HepG2 (cell line): ENCODE results near the gene GJB6. TPM values are rescaled to one million over a fixed set of nuclear protein-coding genes. Genes with fewer than 3 reads are reported as not detected.

ENCODE experiments used
- ATAC-seq: fragments of 200-7000 bp; cut with Tn5 transposase; 3 replicates; pipeline ENCODE4 v1.9.1; 2020; ENCODE audit warnings: mild to moderate bottlenecking, moderate library complexity
- BruUV-seq: library from RNA; stranded (reverse); fragments of 400-500 nt; replicated peaks from 2 replicates; lab custom pipeline; 2021; lab: Mats Ljungman, UMichigan
- CTCF ChIA-PET: fragments of 300-600 bp; formaldehyde crosslinking; extraction: SDS; loops from one replicate; lab custom pipeline; 2021; ENCODE audit warnings: low total read pairs, inconsistent platforms, low intra/inter-chr PET ratio; lab: Yijun Ruan, JAX
- POLR2A ChIA-PET: fragments of 350-600 bp; sonication (Branson Sonifier 250); formaldehyde crosslinking; loops from one replicate; lab custom pipeline; 2020; ENCODE audit warnings: antibody characterized with exemption, inconsistent platforms; lab: Yijun Ruan, JAX
- DNase-seq: peaks from one replicate; pipeline ENCODE4 v3.0.0-alpha.2; 2015; ENCODE audit warnings: low spot score
- FAIRE-seq: peaks from 3 replicates; lab custom pipeline; 2011; peaks lifted over from hg19 to GRCh38; lab: Jason Lieb, UNC
- H2AFZ ChIP-seq: one replicate; pipeline ENCODE4 v1.6.1; 2011; ENCODE audit warnings: low read length, inconsistent platforms
- H3K27ac ChIP-seq: fragments of 300-600 bp; 3 replicates; pipeline ENCODE4 v1.8.0; 2011; ENCODE audit warnings: mixed run types, mild to moderate bottlenecking, mixed read lengths, low read length, inconsistent platforms; ENCODE audit not compliant: insufficient read depth; ENCODE audit errors: extremely low read length
- H3K27me3 ChIP-seq, 2 experiments: fragments of 200-600 bp in 1 of 2; 2 replicates in 1 of 2; 3 replicates in 1 of 2; pipeline versions ENCODE4 v1.6.0 to v1.8.0; 2011; ENCODE audit warnings: low read length in 2 of 2, mild to moderate bottlenecking in 2 of 2, moderate library complexity in 2 of 2, inconsistent platforms in 1 of 2; ENCODE audit not compliant: insufficient read depth in 2 of 2, control insufficient read depth in 1 of 2
- H3K36me3 ChIP-seq, 2 experiments: fragments of 200-600 bp in 1 of 2; replicated peaks in 1 of 2; 2 replicates in 1 of 2; 3 replicates in 1 of 2; pipeline versions ENCODE4 v1.5.1 to v1.8.0; 2011; ENCODE audit warnings: low read length in 2 of 2, inconsistent platforms in 1 of 2; ENCODE audit not compliant: insufficient read depth in 2 of 2, control insufficient read depth in 1 of 2
- H3K4me1 ChIP-seq: 2 replicates; pipeline ENCODE4 v1.5.1; 2012; ENCODE audit warnings: low read length, inconsistent platforms; ENCODE audit not compliant: insufficient read depth
- H3K4me2 ChIP-seq: 2 replicates; pipeline ENCODE4 v1.6.0; 2011; ENCODE audit warnings: low read depth, low read length, inconsistent platforms
- H3K4me3 ChIP-seq, 3 experiments: fragments of 200-600 bp in 1 of 3; sonication (generic), shearing (Covaris generic) in 1 of 3; replicated peaks in 1 of 3; 2 replicates each; pipeline ENCODE4 v1.5.1; 2011 to 2016; ENCODE audit warnings: low read length in 3 of 3, inconsistent platforms in 2 of 3, low read depth in 2 of 3, mild to moderate bottlenecking in 2 of 3, control low read depth in 1 of 3, mixed read lengths in 1 of 3; ENCODE audit not compliant: insufficient read depth in 1 of 3
- H3K79me2 ChIP-seq: one replicate; pipeline ENCODE4 v1.6.1; 2011; ENCODE audit warnings: low read length, inconsistent platforms; ENCODE audit not compliant: insufficient read depth
- H3K9ac ChIP-seq: 2 replicates; pipeline ENCODE4 v1.6.0; 2011; ENCODE audit warnings: mild to moderate bottlenecking, low read depth, low read length, inconsistent platforms; ENCODE audit not compliant: insufficient read depth
- H3K9me3 ChIP-seq: 2 replicates; pipeline ENCODE4 v1.5.1; 2012; ENCODE audit warnings: mild to moderate bottlenecking, low read length
- H4K20me1 ChIP-seq: 2 replicates; pipeline ENCODE4 v1.6.0; 2011; ENCODE audit warnings: inconsistent platforms, mild to moderate bottlenecking, low read length, moderate library complexity; ENCODE audit not compliant: insufficient read depth
- HNF1A ChIP-seq, 2 experiments: sonication (generic) in 1 of 2; formaldehyde crosslinking in 1 of 2; IDR thresholded peaks; 2 replicates each; pipeline versions ENCODE4 v1.4.0 to v1.6.1; 2016 to 2020; ENCODE audit warnings: borderline replicate concordance in 1 of 2, low read depth in 1 of 2, mild to moderate bottlenecking in 1 of 2, missing genetic modification reagents in 1 of 2
- LCORL ChIP-seq, 2 experiments: fragments of 450-650 bp in 1 of 2; sonication (generic) in 1 of 2; formaldehyde crosslinking in 1 of 2; IDR thresholded peaks; 2 replicates each; pipeline versions ENCODE4 v1.5.0 to v1.6.1; 2017 to 2020; ENCODE audit warnings: antibody characterized with exemption in 1 of 2, missing genetic modification reagents in 1 of 2
- NFRKB ChIP-seq: fragments of 450-650 bp; IDR thresholded peaks from 2 replicates; pipeline ENCODE4 v1.6.1; 2017
- SMYD3 ChIP-seq: sonication (generic); formaldehyde crosslinking; IDR thresholded peaks from 2 replicates; pipeline ENCODE4 v1.8.1; 2023; ENCODE audit warnings: mild to moderate bottlenecking, missing genetic modification reagents
- ZBTB26 ChIP-seq: IDR thresholded peaks from 2 replicates; pipeline ENCODE4 v1.6.1; 2016; ENCODE audit warnings: missing compliant biosample characterization, missing genetic modification reagents, borderline replicate concordance
- ZNF3 ChIP-seq: IDR thresholded peaks from 2 replicates; pipeline ENCODE4 v1.7.0; 2017; ENCODE audit warnings: inconsistent platforms
- ZNF691 ChIP-seq: sonication (generic); formaldehyde crosslinking; IDR thresholded peaks from 2 replicates; pipeline ENCODE4 v1.4.0; 2020; ENCODE audit warnings: missing genetic modification reagents, low read depth, mild to moderate bottlenecking, borderline replicate concordance
- ZNF839 ChIP-seq: sonication (generic); formaldehyde crosslinking; IDR thresholded peaks from 2 replicates; pipeline ENCODE4 v1.4.0; 2020; ENCODE audit warnings: missing genetic modification reagents, mild to moderate bottlenecking, borderline replicate concordance
- WGBS: methylation state at CpG from one replicate; pipeline ENCODE4 v1.1.6; 2017; ENCODE audit warnings: low lambda C conversion rate; 5-methylcytosine and 5-hydroxymethylcytosine counted together
- in situ Hi-C: cut with HindIII; loops from 2 replicates; pipeline ENCODE4 v1.10.0; 2017; ENCODE audit warnings: low pct_unique_long_range_greater_than_20kb; ENCODE audit not compliant: extremely low pct_ligation_motif_present
- intact Hi-C: fragments of 100-400 bp; cut with micrococcal nuclease; formaldehyde crosslinking; loops from one replicate; pipeline ENCODE4 v1.10.0; 2022; ENCODE audit not compliant: unreplicated experiment
- polyA plus RNA-seq, 8 experiments: library from polyadenylated mRNA; depleted of rRNA in 3 of 8; stranded (reverse) in 7 of 8; unstranded in 1 of 8; fragments of >200 nt; fragmentation: Illumina TruSeq in 4 of 8; extraction: Trizol in 4 of 8; gene quantifications; 2 replicates each; pipeline versions ENCODE4 v1.2.1 to v1.2.3, GENCODE V29; 2011 to 2016; ENCODE audit warnings: low read depth in 4 of 8, missing spikeins in 1 of 8, mixed read lengths in 1 of 8; ENCODE audit not compliant: insufficient read depth in 1 of 8
- total RNA-seq, 5 experiments: library from RNA; depleted of rRNA; stranded (reverse); fragments of >200 nt; fragmentation: Illumina TruSeq; extraction: Trizol; gene quantifications; 2 replicates each; pipeline ENCODE4 v1.2.3, GENCODE V29; 2016; ENCODE audit warnings: low read depth in 1 of 5

The GJB6 gene
- total and polyA plus RNA-seq, 2 of the 13 experiments (the other 11 are each of a cell fraction or from before 2014, with no cell fraction given), result not detected

- intact Hi-C loops (no loop called here), in situ Hi-C loops (loop anchor here (10.0 kb wide), 1 partner anchor 101 kb away; no protein-coding TSS in a partner anchor)
- ChIA-PET CTCF (no interaction called here), POLR2A (no interaction called here)
- peaks cover 4 to 61% of the 10 kb centered on the region in 2 experiments for H3K27me3 ChIP-seq
- H3K9me3 ChIP-seq, result no peaks in the 10 kb centered on the region
- FAIRE-seq, result no peak
- 77% methylated on average over 39 of the region's 53 CpGs for WGBS
- ATAC-seq, result no peak
- H2AFZ ChIP-seq, result no peak overlapping the region
- no peak overlapping the region for H3K9ac ChIP-seq
- H3K4me1 ChIP-seq, result peaks cover 44% of the 10 kb centered on the region
- no peak for TF ChIP-seq ZBTB26 (CRISPR knock-in tag)
- no peak for TF ChIP-seq NFRKB
- no peak for TF ChIP-seq HNF1A (IDR thresholded peaks at IDR 0.05; ENCODE audit: low read depth)
- TF ChIP-seq HNF1A (CRISPR knock-in tag; IDR thresholded peaks at IDR 0.05; ENCODE audit: borderline replicate concordance), result no peak
- TF ChIP-seq LCORL (IDR thresholded peaks at IDR 0.05), result no peak
- TF ChIP-seq LCORL (CRISPR knock-in tag; IDR thresholded peaks at IDR 0.05), result no peak
- no peak for TF ChIP-seq SMYD3 (CRISPR knock-in tag)
- no peak for TF ChIP-seq ZNF691 (CRISPR knock-in tag)
- TF ChIP-seq ZNF839 (CRISPR knock-in tag), result no peak
- no peak for TF ChIP-seq ZNF3 (CRISPR knock-in tag)
- no peak overlapping the region for H3K27ac ChIP-seq
- no peak for DNase-seq
- no peaks in the 10 kb centered on the region for H3K79me2 ChIP-seq
- peak overlapping the region in 1 of 3 experiments; percentile 70; a peak in 1 of 6 replicates for H3K4me3 ChIP-seq
- H3K4me2 ChIP-seq, result no peak overlapping the region; the same call in 1 of the 2 replicates
- BruUV-seq, result no TSS peak
- H4K20me1 ChIP-seq, result no peaks in the 10 kb centered on the region; the same call in 1 of the 2 replicates
- H3K36me3 ChIP-seq, result no peaks in the 10 kb centered on the region
Observed at GRCh38 chr13:20193162-20193906, 38.8 kb downstream of the GJB6 start.
